Glomerular endothelial cell (primary cell): ENCODE results near the gene TARBP2. TPM values are rescaled to one million over a fixed set of nuclear protein-coding genes. Genes with fewer than 3 reads are reported as not detected.

Source experiments
- DNase-seq: peaks from one replicate; pipeline ENCODE4 v3.0.0-alpha.2; 2011; ENCODE audit warnings: low read depth, low spot score; ENCODE audit errors: extremely low read depth
- total RNA-seq: library from RNA; depleted of rRNA; stranded (reverse); fragments of >200 nt; gene quantifications from 2 replicates; pipeline ENCODE4 v1.2.3, GENCODE V29; 2015

The TARBP2 gene
- total RNA-seq, 1 donor from 2014 or later, result 50.6 TPM

GRCh38 chr12:53551889-53552291 is 50.8 kb downstream of the TARBP2 start:
- DNase-seq, result no peak

- no peak for DNase-seq
Measured at GRCh38 chr12:53552361-53553327, 51.6 kb downstream of the TARBP2 start.

Other genes starting within 250 kb of the TARBP2 start
- gene ESPL1, start 233.0 kb upstream of the TARBP2 start, total RNA-seq, result 2.6 and 4.8 TPM in 2 replicates
- gene PFDN5, start 205.7 kb upstream of the TARBP2 start, total RNA-seq, result 344 and 417 TPM in 2 replicates
- gene MYG1, start 201.6 kb upstream of the TARBP2 start, total RNA-seq, result 41.4 and 55.0 TPM in 2 replicates
- gene AAAS, start 179.7 kb upstream of the TARBP2 start, total RNA-seq, result 51.8 and 56.7 TPM in 2 replicates
- not detected in 2 replicates for gene SP7, start 164.9 kb upstream of the TARBP2 start, total RNA-seq
- gene SP1, start 121.1 kb upstream of the TARBP2 start, total RNA-seq, result 30.1 and 39.0 TPM in 2 replicates
- not detected in 2 replicates for gene AMHR2, start 77.4 kb upstream of the TARBP2 start, total RNA-seq
- gene PRR13, start 59.5 kb upstream of the TARBP2 start, total RNA-seq, result 50.5 and 55.0 TPM in 2 replicates
- gene PCBP2, start 49.2 kb upstream of the TARBP2 start, total RNA-seq, result 379 and 520 TPM in 2 replicates
- gene MAP3K12, start 1.8 kb upstream of the TARBP2 start, total RNA-seq, result 22.6 and 29.2 TPM in 2 replicates
- 0.70 TPM in 1 of 2 replicates, not detected in the other for gene NPFF, start 6.2 kb downstream of the TARBP2 start, total RNA-seq
- gene ATF7, start 125.1 kb downstream of the TARBP2 start, total RNA-seq, result 21.8 and 32.4 TPM in 2 replicates
- 301 and 370 TPM in 2 replicates for gene ATP5MC2, start 174.8 kb downstream of the TARBP2 start, total RNA-seq
- 53.5 and 70.5 TPM in 2 replicates for gene CALCOCO1, start 226.2 kb downstream of the TARBP2 start, total RNA-seq